Measurements from ENCODE around the gene MRPL52. TPM values are rescaled to one million over a fixed set of nuclear protein-coding genes. Genes with fewer than 3 reads are reported as not detected.
"Not testable (repeated sequence)": the region's sequence is repeated elsewhere in the genome, so short reads cannot be mapped to it uniquely, and the experiment has no call there.

MRPL52 gene
- total RNA-seq, 1 donor from 2014 or later, result 110 TPM

DNA sequence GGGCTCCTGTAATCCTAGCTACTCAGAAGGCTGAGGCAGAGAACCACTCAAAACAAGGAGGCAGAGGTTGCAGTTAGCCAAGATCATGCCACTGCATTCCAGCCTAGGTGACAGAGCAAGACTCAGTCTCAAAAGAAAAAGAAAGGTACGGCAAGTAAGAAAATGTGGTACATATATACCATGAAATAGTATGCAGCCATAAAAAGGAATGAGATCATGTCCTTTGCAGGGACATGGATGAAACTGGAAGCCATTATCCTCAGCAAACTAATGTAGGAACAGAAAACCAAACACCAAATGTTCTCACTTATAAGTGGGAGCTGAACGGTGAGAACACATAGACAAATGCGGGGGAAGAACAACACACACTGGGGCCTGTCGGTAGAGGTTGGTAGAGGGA lies 24.5 kb upstream of the MRPL52 start:
- ATAC-seq; DNase-seq (ENCODE audit: missing footprints); intact Hi-C loops (cut with DNase I): not testable (repeated sequence)

GRCh38 chr14:22807432-22808087 lies 22.1 kb upstream of the MRPL52 start:
- intact Hi-C loops (cut with DNase I), result no loop called here
- no peak for ATAC-seq

DNA sequence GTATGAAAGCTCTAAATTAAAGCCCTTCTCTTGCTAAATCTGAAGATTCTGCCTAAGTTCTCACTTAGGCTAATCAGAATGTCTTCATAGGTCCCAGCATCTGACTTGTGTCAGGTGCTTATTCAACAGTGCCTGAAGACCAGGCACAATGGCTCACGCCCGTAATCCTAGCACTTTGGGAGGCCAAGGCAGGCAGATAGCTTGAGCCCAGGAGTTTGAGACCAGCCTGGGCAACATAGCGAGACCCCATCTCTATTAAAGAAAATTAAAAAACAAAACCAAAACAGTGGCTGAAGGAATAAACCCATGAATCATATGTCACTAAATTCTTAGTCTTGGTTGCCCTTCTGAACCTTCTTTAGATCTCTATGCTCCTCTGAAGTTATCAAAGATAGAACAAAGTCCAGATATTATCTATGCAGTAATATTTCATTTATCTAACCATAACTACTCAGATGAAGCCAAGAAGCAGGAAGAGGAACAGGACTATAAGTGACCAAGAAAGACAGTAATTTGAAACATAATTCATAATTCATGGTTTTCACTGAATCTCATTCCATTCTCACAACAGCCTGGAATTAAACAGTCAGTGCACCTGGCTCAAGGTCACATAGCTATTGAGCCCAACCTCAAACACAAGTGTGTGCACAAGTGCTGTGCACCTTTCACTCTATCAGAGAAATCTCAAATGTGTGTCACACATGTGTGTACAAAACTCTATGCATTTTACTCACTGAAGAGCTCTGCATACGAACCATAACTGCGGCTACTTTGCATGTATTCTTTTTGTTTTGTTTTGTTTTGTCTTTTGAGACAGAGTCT lies 21.1 kb upstream of the MRPL52 start:
- DNase-seq (ENCODE audit: missing footprints), result no peak

More at GRCh38 chr14:22807432-22808087, 22.1 kb upstream of the MRPL52 start:
- DNase-seq (ENCODE audit: missing footprints), result no peak

DNA sequence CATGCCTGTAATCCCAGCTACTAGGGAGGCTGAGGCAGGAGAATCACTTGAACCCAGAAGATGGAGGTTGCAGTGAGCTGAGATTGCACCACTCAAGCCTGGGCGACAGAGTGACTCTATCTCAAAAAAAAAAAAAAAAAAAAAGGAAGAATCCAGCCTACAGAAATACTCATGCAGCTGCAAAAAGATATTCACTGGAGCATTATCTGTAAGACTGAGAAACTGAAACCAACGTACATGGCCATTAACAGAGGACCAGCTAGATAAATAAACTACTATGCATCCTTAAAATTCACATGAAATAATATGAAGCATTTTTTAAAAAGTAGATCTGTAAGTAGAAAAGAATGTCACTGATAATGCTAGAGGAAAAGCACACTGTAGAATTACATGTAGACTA lies 18.0 kb upstream of the MRPL52 start:
- DNase-seq (ENCODE audit: missing footprints) (no peak), ATAC-seq (no peak)
- intact Hi-C loops (cut with DNase I), result no loop called here

More for the DNA sequence above, 21.1 kb upstream of the MRPL52 start:
- no peak for ATAC-seq
- intact Hi-C loops (cut with DNase I), result no loop called here

GRCh38 chr14:22812744-22813143 lies 16.9 kb upstream of the MRPL52 start:
- intact Hi-C loops (cut with DNase I), result no loop called here

DNA sequence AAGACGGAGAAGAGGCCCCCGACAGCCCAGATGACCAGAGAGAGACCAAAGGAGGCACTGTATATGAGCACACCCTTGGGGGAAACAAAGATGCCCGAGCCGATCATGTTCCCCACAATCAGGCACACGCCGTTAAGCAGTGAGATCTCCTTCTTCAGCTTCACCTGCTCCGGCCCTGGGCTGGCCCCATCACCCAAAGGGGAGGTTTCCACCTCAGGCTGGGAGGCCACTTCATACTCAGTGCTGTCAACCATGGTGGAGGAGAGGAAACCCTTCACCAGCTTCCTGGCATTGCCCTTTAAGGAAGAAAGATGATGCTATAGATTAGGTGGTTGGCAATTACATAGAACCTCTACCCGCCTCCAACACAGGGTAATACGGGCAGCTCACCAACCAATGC lies 16.5 kb upstream of the MRPL52 start:
- intact Hi-C loops (cut with DNase I), result no loop called here
- ATAC-seq (no peak), DNase-seq (ENCODE audit: missing footprints) (no peak)

More at GRCh38 chr14:22812744-22813143, 16.9 kb upstream of the MRPL52 start:
- no peak for DNase-seq (ENCODE audit: missing footprints)
- no peak for ATAC-seq

- ATAC-seq, result no peak
- no peak for DNase-seq (ENCODE audit: missing footprints)
- intact Hi-C loops (cut with DNase I), result no loop called here
Observed at GRCh38 chr14:22814373-22814772, 15.3 kb upstream of the MRPL52 start.

- ATAC-seq, result peak; percentile 32
- DNase-seq (ENCODE audit: missing footprints), result no peak
- intact Hi-C loops (cut with DNase I), result no loop called here
Observed at GRCh38 chr14:22814941-22815713, 14.6 kb upstream of the MRPL52 start, which contains the start of gene SLC7A7. Gene SLC7A7, minus strand, starts transcription at chr14:22815435. Its CDS starts 2,037 bp downstream, at chr14:22813398.

GRCh38 chr14:22819151-22819988 lies 10.3 kb upstream of the MRPL52 start:
- intact Hi-C loops (cut with DNase I), result no loop called here
- DNase-seq (ENCODE audit: missing footprints) (peak; percentile 73), ATAC-seq (no peak)

GRCh38 chr14:22820731-22821130 lies 9.0 kb upstream of the MRPL52 start:
- intact Hi-C loops (cut with DNase I), result loop anchor here (5.0 to 10.0 kb wide), 3 partner anchors 53 to 426 kb away; partner anchors contain the start of gene OXA1L
- DNase-seq (ENCODE audit: missing footprints), result no peak
- ATAC-seq, result no peak

- intact Hi-C loops (cut with DNase I), result loop anchor here (5.0 to 10.0 kb wide), 3 partner anchors 54 to 427 kb away; partner anchors contain the start of gene OXA1L
- peak; percentile 49 for DNase-seq (ENCODE audit: missing footprints)
Observed at GRCh38 chr14:22821193-22822015, 8.3 kb upstream of the MRPL52 start.

DNA sequence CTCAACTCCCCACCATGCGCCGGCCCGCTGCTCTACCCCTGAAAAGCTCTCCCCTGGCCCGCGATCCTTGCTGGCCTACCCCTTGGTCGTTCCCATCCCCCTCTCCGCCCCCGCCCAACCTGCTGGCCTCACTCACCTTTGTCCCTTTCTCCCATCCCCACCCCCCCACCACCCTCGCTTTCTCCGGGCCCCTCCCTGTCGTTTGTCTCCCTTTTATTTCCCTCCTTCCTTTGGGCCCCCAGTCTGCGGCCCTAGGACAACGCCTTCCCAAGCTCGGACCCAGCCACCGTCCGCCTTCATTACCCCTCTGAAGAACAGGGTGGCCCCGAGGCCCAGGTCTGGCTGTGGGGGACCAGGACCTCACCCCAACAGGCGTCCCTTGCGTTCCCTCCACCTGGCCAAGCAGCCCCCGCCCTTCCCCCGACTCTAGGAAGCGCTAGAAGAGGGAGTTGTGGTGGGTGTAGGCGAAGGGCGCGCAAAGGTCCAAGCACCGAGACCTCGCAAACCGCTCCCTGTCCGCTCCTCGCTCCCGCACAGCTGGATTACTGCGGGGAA lies 7.6 kb upstream of the MRPL52 start:
- peak; percentile 39 for DNase-seq (ENCODE audit: missing footprints)
- no peak for ATAC-seq

More at GRCh38 chr14:22821193-22822015, 8.3 kb upstream of the MRPL52 start:
- peak; percentile 26 for ATAC-seq

GRCh38 chr14:22822571-22823098 lies 7.1 kb upstream of the MRPL52 start:
- DNase-seq (ENCODE audit: missing footprints) (peak; percentile 86), ATAC-seq (peak; percentile 86)
- intact Hi-C loops (cut with DNase I), result loop anchor here (1.0 to 10.0 kb wide), 4 partner anchors 31 to 428 kb away; partner anchors contain the start of gene OXA1L

More for the DNA sequence above, 7.6 kb upstream of the MRPL52 start:
- intact Hi-C loops (cut with DNase I), result loop anchor here (5.0 to 10.0 kb wide), 3 partner anchors 55 to 427 kb away; partner anchors contain the start of gene OXA1L

DNA sequence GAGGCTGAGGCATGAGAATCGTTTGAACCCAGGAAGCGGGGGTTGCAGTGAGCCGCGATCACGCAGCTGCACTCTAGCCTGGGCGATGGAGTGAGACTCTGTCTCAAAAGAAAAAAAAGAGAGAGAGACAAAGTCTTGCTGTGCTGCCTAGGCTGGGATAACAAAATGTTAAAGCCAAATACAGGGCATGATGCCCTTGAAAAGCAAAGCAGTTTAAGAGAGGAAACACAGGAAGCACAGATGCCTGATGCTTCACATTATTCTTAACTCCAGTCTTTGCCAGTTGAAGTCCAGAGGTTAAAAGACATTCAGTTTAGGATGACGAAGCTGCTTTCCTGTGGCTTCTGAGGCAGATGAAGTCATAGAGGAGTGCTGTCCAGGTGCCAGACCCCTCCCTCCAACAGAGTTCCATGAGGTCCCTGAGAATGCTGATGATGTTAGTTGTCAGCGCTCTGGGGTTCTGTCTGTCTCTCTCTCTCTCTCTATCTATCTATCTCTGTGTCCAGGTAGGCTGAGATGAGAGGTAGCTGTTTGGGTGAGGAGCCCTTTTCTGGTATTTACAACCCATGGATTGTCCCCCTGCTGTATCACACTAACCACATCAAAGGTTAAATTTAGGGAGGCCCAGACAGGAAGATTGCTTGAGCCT lies 4.9 kb upstream of the MRPL52 start:
- peak; percentile 59 for DNase-seq (ENCODE audit: missing footprints)
- intact Hi-C loops (cut with DNase I), result loop anchor here (5.0 to 10.0 kb wide), 5 partner anchors 42 to 430 kb away; partner anchors contain the start of genes OXA1L and RBM23
- no peak for ATAC-seq

DNA sequence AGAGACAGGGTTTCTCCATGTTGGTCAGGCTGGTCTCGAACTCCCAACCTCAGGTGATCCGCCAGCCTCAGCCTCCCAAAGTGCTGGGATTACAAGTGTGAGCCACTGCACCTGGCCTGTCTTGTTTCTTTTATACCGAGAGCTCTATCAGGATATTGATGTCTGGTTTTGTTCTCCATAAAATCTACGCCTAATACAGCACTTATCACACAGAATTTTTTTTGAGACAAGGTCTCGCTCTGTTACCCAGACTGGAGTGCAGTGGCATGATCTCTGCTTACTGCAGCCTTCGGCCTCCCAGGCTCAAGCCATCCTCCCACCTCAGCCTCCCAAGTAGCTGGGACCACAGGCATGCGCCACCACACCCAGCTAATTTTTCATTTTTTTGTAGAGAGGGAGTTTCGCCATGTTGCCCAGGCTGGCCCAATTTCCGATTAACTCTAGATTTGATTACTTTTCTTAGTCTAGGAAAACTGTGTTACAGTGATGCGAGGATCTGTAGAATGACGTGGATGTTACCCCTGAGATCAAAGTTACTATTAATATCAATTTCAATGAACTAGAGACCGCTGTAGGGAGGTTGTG lies 519 bp upstream of the MRPL52 start:
- DNase-seq (ENCODE audit: missing footprints), result not testable (repeated sequence)
- intact Hi-C loops (cut with DNase I), result loop anchor here (5.0 to 10.0 kb wide), 3 partner anchors 38 to 434 kb away; partner anchors contain the start of gene RBM23
- ATAC-seq, result peak; percentile 6

Measured in Right ventricle myocardium inferior (tissue), 1 donor.